ENCODE data around the gene NRXN3. TPM values are rescaled to one million over a fixed set of nuclear protein-coding genes. Genes with fewer than 3 reads are reported as not detected.

Gene NRXN3
- total and polyA plus RNA-seq, 4 donors, result 1.4 to 8.3 (median 4.4) TPM

- Histone ChIP-seq H3K27me3 (ENCODE audit: control insufficient read depth in 3 of 3, insufficient read depth in 3 of 3, low read length in 2 of 3) (peaks cover 0 to 2% (median 0%) of the 10 kb centered on the region in 3 donors), H3K4me3 (no peak overlapping the region), H3K9me3 (ENCODE audit: control insufficient read depth in 4 of 4, insufficient read depth in 3 of 4, low read length in 3 of 4) (no peaks in the 10 kb centered on the region), H3K9ac (ENCODE audit: insufficient read depth in 1 of 2, low read length in 2 of 2) (no peak overlapping the region), H3K27ac (ENCODE audit: low read depth in 1 of 2, low read length in 1 of 2) (no peak overlapping the region), H3K36me3 (ENCODE audit: control insufficient read depth in 4 of 4, insufficient read depth in 4 of 4, low read length in 4 of 4) (no peaks in the 10 kb centered on the region), H3K4me1 (ENCODE audit: control insufficient read depth in 5 of 5, insufficient read depth in 5 of 5, low read length in 5 of 5) (no peaks in the 10 kb centered on the region)
- DNase-seq (no peak), ATAC-seq (ENCODE audit: insufficient read depth, low FRiP score) (no peak)
- 71 to 89% methylated on average over 1 of the region's 1 CpG for WGBS, 2 donors
- TF ChIP-seq CTCF (IDR thresholded peaks at IDR 0.05; ENCODE audit: control extremely low read depth, extremely low read depth), result no peak
Measured at GRCh38 chr14:79056879-79057278, 886.7 kb downstream of the NRXN3 start.

- no peak for TF ChIP-seq CTCF (IDR thresholded peaks at IDR 0.05; ENCODE audit: control extremely low read depth, extremely low read depth)
- DNase-seq (no peak), ATAC-seq (ENCODE audit: insufficient read depth, low FRiP score) (no peak)
- Histone ChIP-seq H3K36me3 (ENCODE audit: control insufficient read depth in 4 of 4, insufficient read depth in 4 of 4, low read length in 4 of 4) (no peaks in the 10 kb centered on the region), H3K27me3 (ENCODE audit: control insufficient read depth in 3 of 3, insufficient read depth in 3 of 3, low read length in 2 of 3) (peaks cover 0 to 2% (median 0%) of the 10 kb centered on the region in 3 donors), H3K4me3 (no peak overlapping the region), H3K4me1 (ENCODE audit: control insufficient read depth in 5 of 5, insufficient read depth in 5 of 5, low read length in 5 of 5) (no peaks in the 10 kb centered on the region), H3K27ac (ENCODE audit: low read depth in 1 of 2, low read length in 1 of 2) (no peak overlapping the region), H3K9me3 (ENCODE audit: control insufficient read depth in 4 of 4, insufficient read depth in 3 of 4, low read length in 3 of 4) (no peaks in the 10 kb centered on the region), H3K9ac (ENCODE audit: insufficient read depth in 1 of 2, low read length in 2 of 2) (no peak overlapping the region)
- WGBS, 2 donors, result 85 to 88% methylated on average over 2 of the region's 2 CpGs
Measured at GRCh38 chr14:79057333-79057732, 887.2 kb downstream of the NRXN3 start.

- no peak overlapping the region for H3K4me3 ChIP-seq
- DNase-seq, result no peak
- 55 to 82% methylated on average over 3 of the region's 3 CpGs for WGBS, 2 donors
- no peak for TF ChIP-seq CTCF (IDR thresholded peaks at IDR 0.05; ENCODE audit: control extremely low read depth, extremely low read depth)
- peaks cover 0 to 2% (median 0%) of the 10 kb centered on the region in 3 donors for H3K27me3 ChIP-seq (ENCODE audit: control insufficient read depth in 3 of 3, insufficient read depth in 3 of 3, low read length in 2 of 3)
- no peak for ATAC-seq (ENCODE audit: insufficient read depth, low FRiP score)
- no peaks in the 10 kb centered on the region for H3K36me3 ChIP-seq (ENCODE audit: control insufficient read depth in 4 of 4, insufficient read depth in 4 of 4, low read length in 4 of 4)
- H3K9me3 ChIP-seq (ENCODE audit: control insufficient read depth in 4 of 4, insufficient read depth in 3 of 4, low read length in 3 of 4), result no peaks in the 10 kb centered on the region
- H3K4me1 ChIP-seq (ENCODE audit: control insufficient read depth in 5 of 5, insufficient read depth in 5 of 5, low read length in 5 of 5), result no peaks in the 10 kb centered on the region
- no peak overlapping the region for H3K9ac ChIP-seq (ENCODE audit: insufficient read depth in 1 of 2, low read length in 2 of 2)
- no peak overlapping the region for H3K27ac ChIP-seq (ENCODE audit: low read depth in 1 of 2, low read length in 1 of 2)
Measured at GRCh38 chr14:79062226-79062625, 892.1 kb downstream of the NRXN3 start.

- no peak for DNase-seq
- H3K4me1 ChIP-seq (ENCODE audit: control insufficient read depth in 5 of 5, insufficient read depth in 5 of 5, low read length in 5 of 5), result no peaks in the 10 kb centered on the region
- H3K27ac ChIP-seq (ENCODE audit: low read depth in 1 of 2, low read length in 1 of 2), result no peak overlapping the region
- ATAC-seq (ENCODE audit: insufficient read depth, low FRiP score), result no peak
- TF ChIP-seq CTCF (IDR thresholded peaks at IDR 0.05; ENCODE audit: control extremely low read depth, extremely low read depth), result no peak
- no peak overlapping the region for H3K9ac ChIP-seq (ENCODE audit: insufficient read depth in 1 of 2, low read length in 2 of 2)
- H3K9me3 ChIP-seq (ENCODE audit: control insufficient read depth in 4 of 4, insufficient read depth in 3 of 4, low read length in 3 of 4), result no peaks in the 10 kb centered on the region
- H3K36me3 ChIP-seq (ENCODE audit: control insufficient read depth in 4 of 4, insufficient read depth in 4 of 4, low read length in 4 of 4), result no peaks in the 10 kb centered on the region
- 61 to 79% methylated on average over 2 of the region's 2 CpGs for WGBS, 2 donors
- H3K27me3 ChIP-seq (ENCODE audit: control insufficient read depth in 3 of 3, insufficient read depth in 3 of 3, low read length in 2 of 3), result peaks cover 0 to 2% (median 0%) of the 10 kb centered on the region in 3 donors
- no peak overlapping the region for H3K4me3 ChIP-seq
Measured at GRCh38 chr14:79064214-79064613, 894.0 kb downstream of the NRXN3 start.

Data from lung (tissue), 12 donors.